HepG2 (cell line): Measurements from ENCODE around the gene SRBD1. TPM values are rescaled to one million over a fixed set of nuclear protein-coding genes. Genes with fewer than 3 reads are reported as not detected.
A peak's percentile ranks its signal among the peaks of the same experiment; 100 is the strongest.

Experiments used
- ATAC-seq: fragments of 200-7000 bp; cut with Tn5 transposase; 3 replicates; pipeline ENCODE4 v1.9.1; 2020; ENCODE audit warnings: mild to moderate bottlenecking, moderate library complexity
- BruUV-seq: library from RNA; stranded (reverse); fragments of 400-500 nt; replicated peaks from 2 replicates; lab custom pipeline; 2021; lab: Mats Ljungman, UMichigan
- CTCF ChIA-PET: fragments of 300-600 bp; formaldehyde crosslinking; extraction: SDS; loops from one replicate; lab custom pipeline; 2021; ENCODE audit warnings: low total read pairs, inconsistent platforms, low intra/inter-chr PET ratio; lab: Yijun Ruan, JAX
- POLR2A ChIA-PET: fragments of 350-600 bp; sonication (Branson Sonifier 250); formaldehyde crosslinking; loops from one replicate; lab custom pipeline; 2020; ENCODE audit warnings: antibody characterized with exemption, inconsistent platforms; lab: Yijun Ruan, JAX
- DNase-seq: peaks from one replicate; pipeline ENCODE4 v3.0.0-alpha.2; 2015; ENCODE audit warnings: low spot score
- FAIRE-seq: peaks from 3 replicates; lab custom pipeline; 2011; peaks lifted over from hg19 to GRCh38; lab: Jason Lieb, UNC
- H2AFZ ChIP-seq: one replicate; pipeline ENCODE4 v1.6.1; 2011; ENCODE audit warnings: low read length, inconsistent platforms
- H3K27ac ChIP-seq: fragments of 300-600 bp; 3 replicates; pipeline ENCODE4 v1.8.0; 2011; ENCODE audit warnings: mixed run types, mild to moderate bottlenecking, mixed read lengths, low read length, inconsistent platforms; ENCODE audit not compliant: insufficient read depth; ENCODE audit errors: extremely low read length
- H3K27me3 ChIP-seq, 2 experiments: fragments of 200-600 bp in 1 of 2; 2 replicates in 1 of 2; 3 replicates in 1 of 2; pipeline versions ENCODE4 v1.6.0 to v1.8.0; 2011; ENCODE audit warnings: low read length in 2 of 2, mild to moderate bottlenecking in 2 of 2, moderate library complexity in 2 of 2, inconsistent platforms in 1 of 2; ENCODE audit not compliant: insufficient read depth in 2 of 2, control insufficient read depth in 1 of 2
- H3K36me3 ChIP-seq, 2 experiments: fragments of 200-600 bp in 1 of 2; replicated peaks in 1 of 2; 2 replicates in 1 of 2; 3 replicates in 1 of 2; pipeline versions ENCODE4 v1.5.1 to v1.8.0; 2011; ENCODE audit warnings: low read length in 2 of 2, inconsistent platforms in 1 of 2; ENCODE audit not compliant: insufficient read depth in 2 of 2, control insufficient read depth in 1 of 2
- H3K4me1 ChIP-seq: 2 replicates; pipeline ENCODE4 v1.5.1; 2012; ENCODE audit warnings: low read length, inconsistent platforms; ENCODE audit not compliant: insufficient read depth
- H3K4me2 ChIP-seq: 2 replicates; pipeline ENCODE4 v1.6.0; 2011; ENCODE audit warnings: low read depth, low read length, inconsistent platforms
- H3K4me3 ChIP-seq, 3 experiments: fragments of 200-600 bp in 1 of 3; sonication (generic), shearing (Covaris generic) in 1 of 3; replicated peaks in 1 of 3; 2 replicates each; pipeline ENCODE4 v1.5.1; 2011 to 2016; ENCODE audit warnings: low read length in 3 of 3, inconsistent platforms in 2 of 3, low read depth in 2 of 3, mild to moderate bottlenecking in 2 of 3, control low read depth in 1 of 3, mixed read lengths in 1 of 3; ENCODE audit not compliant: insufficient read depth in 1 of 3
- H3K79me2 ChIP-seq: one replicate; pipeline ENCODE4 v1.6.1; 2011; ENCODE audit warnings: low read length, inconsistent platforms; ENCODE audit not compliant: insufficient read depth
- H3K9ac ChIP-seq: 2 replicates; pipeline ENCODE4 v1.6.0; 2011; ENCODE audit warnings: mild to moderate bottlenecking, low read depth, low read length, inconsistent platforms; ENCODE audit not compliant: insufficient read depth
- H3K9me3 ChIP-seq: 2 replicates; pipeline ENCODE4 v1.5.1; 2012; ENCODE audit warnings: mild to moderate bottlenecking, low read length
- H4K20me1 ChIP-seq: 2 replicates; pipeline ENCODE4 v1.6.0; 2011; ENCODE audit warnings: inconsistent platforms, mild to moderate bottlenecking, low read length, moderate library complexity; ENCODE audit not compliant: insufficient read depth
- ATF1 ChIP-seq: IDR thresholded peaks from 2 replicates; pipeline ENCODE4 v1.6.1; 2016; ENCODE audit warnings: mild to moderate bottlenecking, control low read depth
- ELF4 ChIP-seq: sonication (generic); formaldehyde crosslinking; IDR thresholded peaks from 2 replicates; pipeline ENCODE4 v1.5.0; 2020; ENCODE audit warnings: missing genetic modification reagents, mild to moderate bottlenecking, moderate library complexity, borderline replicate concordance
- FOXM1 ChIP-seq: sonication (generic); formaldehyde crosslinking; IDR thresholded peaks from 2 replicates; pipeline ENCODE4 v1.5.0; 2020; ENCODE audit warnings: missing genetic modification reagents
- GATA4 ChIP-seq: sonication (generic); IDR thresholded peaks from 2 replicates; pipeline ENCODE4 v1.6.1; 2016; ENCODE audit warnings: antibody characterized with exemption, low read depth, borderline replicate concordance
- MEF2D ChIP-seq: sonication (generic); formaldehyde crosslinking; IDR thresholded peaks from 2 replicates; pipeline ENCODE4 v1.5.1; 2020; ENCODE audit warnings: mild to moderate bottlenecking, missing genetic modification reagents
- MIER2 ChIP-seq: IDR thresholded peaks from 2 replicates; pipeline ENCODE4 v1.6.1; 2016; ENCODE audit warnings: missing biosample characterization, missing genetic modification reagents
- SALL1 ChIP-seq: sonication (generic); formaldehyde crosslinking; IDR thresholded peaks from 2 replicates; pipeline ENCODE4 v1.8.0; 2022; ENCODE audit warnings: mild to moderate bottlenecking, missing genetic modification reagents
- SSRP1 ChIP-seq: IDR thresholded peaks from 2 replicates; pipeline ENCODE4 v1.6.1; 2016; ENCODE audit warnings: control low read depth
- THAP11 ChIP-seq: IDR thresholded peaks from 2 replicates; pipeline ENCODE4 v1.6.1; 2016; ENCODE audit warnings: missing biosample characterization, missing genetic modification reagents
- WGBS: methylation state at CpG from one replicate; pipeline ENCODE4 v1.1.6; 2017; ENCODE audit warnings: low lambda C conversion rate; 5-methylcytosine and 5-hydroxymethylcytosine counted together
- in situ Hi-C: cut with HindIII; loops from 2 replicates; pipeline ENCODE4 v1.10.0; 2017; ENCODE audit warnings: low pct_unique_long_range_greater_than_20kb; ENCODE audit not compliant: extremely low pct_ligation_motif_present
- intact Hi-C: fragments of 100-400 bp; cut with micrococcal nuclease; formaldehyde crosslinking; loops from one replicate; pipeline ENCODE4 v1.10.0; 2022; ENCODE audit not compliant: unreplicated experiment
- polyA plus RNA-seq, 8 experiments: library from polyadenylated mRNA; depleted of rRNA in 3 of 8; stranded (reverse) in 7 of 8; unstranded in 1 of 8; fragments of >200 nt; fragmentation: Illumina TruSeq in 4 of 8; extraction: Trizol in 4 of 8; gene quantifications; 2 replicates each; pipeline versions ENCODE4 v1.2.1 to v1.2.3, GENCODE V29; 2011 to 2016; ENCODE audit warnings: low read depth in 4 of 8, missing spikeins in 1 of 8, mixed read lengths in 1 of 8; ENCODE audit not compliant: insufficient read depth in 1 of 8
- total RNA-seq, 5 experiments: library from RNA; depleted of rRNA; stranded (reverse); fragments of >200 nt; fragmentation: Illumina TruSeq; extraction: Trizol; gene quantifications; 2 replicates each; pipeline ENCODE4 v1.2.3, GENCODE V29; 2016; ENCODE audit warnings: low read depth in 1 of 5
- TF ChIP-seq, protein P1 (sequence below): IDR thresholded peaks from 2 replicates; pipeline ENCODE4 v1.6.1; 2016; ENCODE audit warnings: missing genetic modification reagents, missing compliant biosample characterization
- TF ChIP-seq, protein P2 (sequence below): sonication (generic); formaldehyde crosslinking; IDR thresholded peaks from 2 replicates; pipeline ENCODE4 v1.4.0; 2020; ENCODE audit warnings: missing genetic modification reagents

Gene SRBD1
- total and polyA plus RNA-seq, 2 of the 13 experiments (the other 11 are each of a cell fraction or from before 2014, with no cell fraction given), result 3.2 to 23.9 TPM

DNA sequence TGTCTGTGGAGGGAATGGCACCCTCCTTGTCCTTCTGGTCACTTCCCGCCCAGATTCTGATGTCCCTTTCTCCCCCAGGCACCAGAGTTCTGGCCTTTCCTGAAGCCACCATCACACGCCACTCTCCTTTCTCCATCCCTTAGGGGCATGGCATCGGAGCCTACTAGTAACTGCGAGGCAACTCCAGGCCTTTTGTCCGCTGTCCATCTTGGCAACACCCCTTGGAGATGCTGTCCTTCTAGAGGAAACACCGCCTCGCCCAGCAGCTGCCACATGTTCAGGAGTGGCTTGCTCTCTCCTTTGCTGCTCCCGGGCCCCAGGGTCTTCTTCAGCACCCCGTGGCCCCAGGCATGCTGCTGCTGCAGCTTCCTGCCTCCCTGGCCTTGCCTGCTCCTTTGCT, 267.0 kb downstream of the SRBD1 start:
- FAIRE-seq, result no peak
- Histone ChIP-seq H3K27ac (no peak overlapping the region), H4K20me1 (no peaks in the 10 kb centered on the region), H3K36me3 (no peaks in the 10 kb centered on the region), H3K27me3 (peaks cover 3 to 32% of the 10 kb centered on the region in 2 experiments; a peak in 4 of 5 replicates), H3K4me2 (no peak overlapping the region), H3K79me2 (no peaks in the 10 kb centered on the region)
- ChIA-PET POLR2A (no interaction called here), CTCF (no interaction called here)
- DNase-seq, result no peak
- in situ Hi-C loops, result no loop called here
- no peak for TF ChIP-seq THAP11 (CRISPR knock-in tag)
- TF ChIP-seq ELF4 (CRISPR knock-in tag), result no peak
- no peak for TF ChIP-seq MEF2D
- no peak for TF ChIP-seq SSRP1 (CRISPR knock-in tag)
- TF ChIP-seq GATA4, result no peak
- TF ChIP-seq FOXM1 (CRISPR knock-in tag), result no peak
- no peak for TF ChIP-seq MIER2 (CRISPR knock-in tag)
- TF ChIP-seq, protein P1, sequence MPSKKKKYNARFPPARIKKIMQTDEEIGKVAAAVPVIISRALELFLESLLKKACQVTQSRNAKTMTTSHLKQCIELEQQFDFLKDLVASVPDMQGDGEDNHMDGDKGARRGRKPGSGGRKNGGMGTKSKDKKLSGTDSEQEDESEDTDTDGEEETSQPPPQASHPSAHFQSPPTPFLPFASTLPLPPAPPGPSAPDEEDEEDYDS, result no peak
- no peak for TF ChIP-seq ATF1 (CRISPR knock-in tag)
- TF ChIP-seq, all 625 proteins: peak for 0
- H3K9me3 ChIP-seq, result no peaks in the 10 kb centered on the region
- no peak overlapping the region for H3K9ac ChIP-seq
- BruUV-seq, result no TSS peak
- intact Hi-C loops, result no loop called here
- no peak overlapping the region for H3K4me3 ChIP-seq
- no peak; the same call in 2 of the 3 replicates for ATAC-seq
- WGBS, result 45% methylated on average over 9 of the region's 9 CpGs
- no peak overlapping the region for H2AFZ ChIP-seq
- no peaks in the 10 kb centered on the region for H3K4me1 ChIP-seq

DNA sequence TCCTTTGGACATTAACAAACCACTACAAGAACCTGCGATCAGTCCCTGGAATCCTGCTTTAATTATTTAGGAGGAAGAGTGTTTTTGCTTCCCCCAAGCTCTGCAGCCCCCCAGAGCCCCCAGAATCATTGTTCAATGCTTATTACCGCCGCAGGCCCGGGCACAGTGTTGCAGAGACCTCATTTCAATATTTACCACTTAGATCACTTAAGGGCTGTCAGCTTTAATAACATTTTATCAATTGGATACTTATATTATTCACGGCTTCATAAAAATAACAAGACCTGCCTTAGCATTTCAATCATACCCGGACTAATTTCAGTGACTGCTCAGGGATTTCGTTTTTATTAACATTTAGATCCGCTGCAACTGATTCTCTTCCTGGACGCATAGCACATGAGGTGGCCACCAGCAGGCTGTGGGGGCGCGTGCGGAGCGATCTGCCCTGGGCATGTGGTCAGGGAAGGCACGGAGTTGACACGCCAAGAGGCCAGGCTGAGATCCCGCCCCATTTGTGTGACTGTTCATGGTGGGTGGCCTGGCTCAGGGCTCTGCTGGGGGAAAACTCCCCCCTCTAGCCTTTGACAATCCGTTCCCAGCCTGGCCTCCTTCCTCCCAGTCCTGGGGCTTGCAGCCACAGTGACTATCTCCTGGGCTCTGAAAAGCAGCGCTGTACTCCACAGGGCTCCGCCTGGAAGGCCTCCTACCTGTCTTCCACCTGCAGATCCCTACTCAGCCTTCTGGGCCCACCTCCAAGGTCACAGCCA, 267.6 kb downstream of the SRBD1 start:
- ChIA-PET CTCF (no interaction called here), POLR2A (no interaction called here)
- no peak for FAIRE-seq
- Histone ChIP-seq H3K27ac (no peak overlapping the region), H3K4me2 (no peak overlapping the region), H3K4me3 (no peak overlapping the region), H3K9ac (no peak overlapping the region), H3K79me2 (no peaks in the 10 kb centered on the region), H3K9me3 (no peaks in the 10 kb centered on the region), H3K4me1 (no peaks in the 10 kb centered on the region), H2AFZ (no peak overlapping the region), H4K20me1 (no peaks in the 10 kb centered on the region), H3K36me3 (no peaks in the 10 kb centered on the region), H3K27me3 (peaks cover 3 to 33% of the 10 kb centered on the region in 2 experiments; a peak in 4 of 5 replicates)
- no peak for DNase-seq
- in situ Hi-C loops, result no loop called here
- intact Hi-C loops, result no loop called here
- whole genome bisulfite sequencing, result 46% methylated on average over 19 of the region's 19 CpGs
- BruUV-seq, result no TSS peak
- peak; percentile 45 for ATAC-seq
- TF ChIP-seq SALL1 (CRISPR knock-in tag), result no peak
- TF ChIP-seq, protein P2, sequence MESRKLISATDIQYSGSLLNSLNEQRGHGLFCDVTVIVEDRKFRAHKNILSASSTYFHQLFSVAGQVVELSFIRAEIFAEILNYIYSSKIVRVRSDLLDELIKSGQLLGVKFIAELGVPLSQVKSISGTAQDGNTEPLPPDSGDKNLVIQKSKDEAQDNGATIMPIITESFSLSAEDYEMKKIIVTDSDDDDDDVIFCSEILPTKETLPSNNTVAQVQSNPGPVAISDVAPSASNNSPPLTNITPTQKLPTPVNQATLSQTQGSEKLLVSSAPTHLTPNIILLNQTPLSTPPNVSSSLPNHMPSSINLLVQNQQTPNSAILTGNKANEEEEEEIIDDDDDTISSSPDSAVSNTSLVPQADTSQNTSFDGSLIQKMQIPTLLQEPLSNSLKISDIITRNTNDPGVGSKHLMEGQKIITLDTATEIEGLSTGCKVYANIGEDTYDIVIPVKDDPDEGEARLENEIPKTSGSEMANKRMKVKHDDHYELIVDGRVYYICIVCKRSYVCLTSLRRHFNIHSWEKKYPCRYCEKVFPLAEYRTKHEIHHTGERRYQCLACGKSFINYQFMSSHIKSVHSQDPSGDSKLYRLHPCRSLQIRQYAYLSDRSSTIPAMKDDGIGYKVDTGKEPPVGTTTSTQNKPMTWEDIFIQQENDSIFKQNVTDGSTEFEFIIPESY, result peak; percentile 30; the same call in 1 of the 2 replicates
